GM19099 (cell line): ENCODE measurements around the gene ASMT.

Source experiments
- POLR2A ChIP-seq: IDR thresholded peaks from 3 replicates; pipeline ENCODE4 v1.6.1; 2011; ENCODE audit warnings: low read depth; ENCODE audit not compliant: insufficient read length; ENCODE audit errors: extremely low read depth

The ASMT gene

DNA sequence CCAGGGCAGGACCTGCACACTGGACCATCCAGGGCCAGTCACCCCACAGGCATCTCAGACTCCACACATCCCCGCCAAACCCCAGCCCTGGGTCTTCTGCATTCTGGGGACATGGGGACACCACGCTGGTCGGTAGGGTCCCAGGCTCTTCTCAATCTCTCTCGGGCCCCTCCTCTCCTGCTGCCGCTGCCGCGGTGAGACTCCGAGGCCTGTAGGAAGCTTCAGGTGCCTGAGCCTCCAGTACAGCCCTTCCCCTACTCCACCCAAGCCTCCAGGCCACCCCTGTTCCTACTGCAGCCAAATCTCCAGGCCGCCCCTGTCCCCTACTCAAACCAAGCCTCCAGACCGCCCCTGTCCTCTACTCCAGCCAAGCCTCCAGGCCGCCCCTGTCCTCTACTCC lies 5.5 kb upstream of the ASMT start:
- no peak for TF ChIP-seq POLR2A

DNA sequence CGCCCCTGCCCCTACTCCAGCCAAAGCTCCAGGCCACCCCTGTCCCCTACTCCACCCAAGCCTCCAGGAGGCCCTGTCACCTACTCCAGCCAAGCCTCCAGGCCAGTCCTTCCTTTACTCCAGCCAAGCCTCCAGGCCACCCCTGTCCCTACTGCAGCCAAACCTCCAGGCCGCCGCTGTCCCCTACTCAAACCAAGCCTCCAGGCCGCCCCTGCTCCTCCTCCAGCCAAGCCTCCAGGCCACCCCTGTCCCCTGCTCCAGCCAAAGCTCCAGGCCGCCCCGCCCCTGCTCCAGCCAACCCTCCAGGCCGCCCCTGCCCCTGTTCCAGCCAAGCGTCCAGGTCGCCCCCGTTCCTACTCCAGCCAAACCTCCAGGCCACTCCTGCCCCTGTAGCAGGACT lies 5.1 kb upstream of the ASMT start:
- TF ChIP-seq POLR2A: no peak

DNA sequence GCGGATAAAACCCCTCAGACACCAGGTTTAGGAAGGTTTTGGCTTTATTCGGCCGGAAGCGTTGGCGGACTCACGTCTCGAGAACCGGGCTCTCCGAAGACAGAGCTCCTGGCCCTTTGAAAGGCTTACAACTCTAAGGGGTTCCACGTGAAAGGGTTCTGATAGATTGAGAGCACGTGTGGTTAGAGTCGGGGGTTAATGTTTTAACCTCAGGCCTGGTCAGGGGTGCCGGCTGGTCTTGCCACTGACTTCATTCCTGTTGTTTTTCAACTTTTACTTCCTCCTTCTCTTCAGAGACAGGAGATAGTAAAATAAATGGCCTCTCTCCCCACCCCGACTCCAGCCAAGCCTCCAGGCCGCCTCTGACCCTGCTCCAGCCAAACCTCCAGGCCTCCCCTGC lies 4.7 kb upstream of the ASMT start:
- TF ChIP-seq POLR2A: no peak

- no peak for TF ChIP-seq POLR2A
These were observed 4.1 kb upstream of the ASMT start for GRCh38 chrX:1610736-1611135.

DNA sequence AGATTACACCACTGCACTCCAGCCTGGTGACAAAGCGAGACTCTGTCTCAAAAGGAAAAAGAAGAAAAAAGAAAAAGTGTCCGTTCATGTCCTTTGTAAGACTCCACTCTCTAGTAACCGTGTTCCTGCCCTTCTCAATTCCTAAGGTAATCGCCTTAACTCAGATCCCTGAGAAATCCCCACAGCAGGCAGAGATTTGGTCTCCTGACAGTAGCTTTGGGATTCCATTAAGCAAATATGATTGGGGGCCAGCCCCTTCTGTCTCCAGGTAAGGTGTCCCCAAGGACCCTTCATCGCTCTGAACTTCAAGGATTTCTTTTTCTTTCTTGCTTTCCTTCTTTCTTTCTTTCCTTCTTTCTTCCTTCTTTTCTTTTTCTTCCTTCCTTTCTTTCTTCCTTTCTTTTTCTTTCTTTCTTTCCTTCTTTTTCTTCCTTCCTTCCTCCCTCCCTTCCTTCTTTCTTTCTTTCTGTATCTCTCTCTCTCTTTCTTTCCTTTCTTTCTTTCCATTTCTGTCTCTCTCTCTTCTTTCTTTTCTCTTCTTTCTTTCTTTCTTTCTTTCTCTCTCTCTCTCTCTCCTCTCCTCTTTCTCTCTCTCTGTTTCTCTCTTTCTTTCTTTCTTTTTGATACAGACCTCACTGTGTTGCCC lies 2.1 kb upstream of the ASMT start:
- no peak for TF ChIP-seq POLR2A

DNA sequence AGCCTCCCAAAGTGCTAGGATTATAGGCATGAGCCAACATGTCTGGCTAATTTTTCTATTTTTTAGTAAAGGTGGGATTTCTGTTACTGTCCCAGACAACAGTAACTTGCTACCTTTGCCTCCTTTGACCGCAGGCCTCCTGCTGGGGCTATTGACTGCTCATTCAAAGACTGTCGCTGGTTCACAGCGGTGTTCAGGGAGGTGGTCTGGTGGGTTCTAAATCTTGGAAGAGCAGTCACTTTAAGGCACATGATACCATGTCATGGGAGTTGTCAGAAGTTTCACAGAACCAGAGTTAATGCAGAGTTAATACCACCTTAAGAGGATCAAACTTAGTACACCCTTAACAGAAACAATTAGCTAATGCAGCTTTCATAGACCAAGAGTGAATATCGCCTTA lies 3.8 kb downstream of the ASMT start:
- TF ChIP-seq POLR2A: no peak

DNA sequence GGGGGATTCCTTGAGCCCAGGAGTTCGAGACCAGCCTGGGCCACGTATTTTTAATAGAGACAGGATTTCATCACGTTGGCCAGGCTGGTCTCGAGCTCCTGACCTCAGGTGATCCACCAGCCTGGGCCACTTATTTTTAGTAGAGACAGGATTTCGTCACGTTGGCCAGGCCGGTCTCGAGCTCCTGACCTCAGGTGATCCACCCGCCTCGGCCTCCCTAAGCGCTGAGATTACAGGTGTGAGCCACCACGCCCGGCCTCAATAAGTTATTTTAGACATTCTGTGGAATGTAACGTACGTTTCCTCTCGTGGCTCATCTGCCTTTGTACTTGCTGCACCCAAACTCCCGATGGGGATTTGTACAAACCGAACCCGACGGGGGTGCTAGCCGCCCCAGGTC lies 8.8 kb downstream of the ASMT start:
- no peak for TF ChIP-seq POLR2A

DNA sequence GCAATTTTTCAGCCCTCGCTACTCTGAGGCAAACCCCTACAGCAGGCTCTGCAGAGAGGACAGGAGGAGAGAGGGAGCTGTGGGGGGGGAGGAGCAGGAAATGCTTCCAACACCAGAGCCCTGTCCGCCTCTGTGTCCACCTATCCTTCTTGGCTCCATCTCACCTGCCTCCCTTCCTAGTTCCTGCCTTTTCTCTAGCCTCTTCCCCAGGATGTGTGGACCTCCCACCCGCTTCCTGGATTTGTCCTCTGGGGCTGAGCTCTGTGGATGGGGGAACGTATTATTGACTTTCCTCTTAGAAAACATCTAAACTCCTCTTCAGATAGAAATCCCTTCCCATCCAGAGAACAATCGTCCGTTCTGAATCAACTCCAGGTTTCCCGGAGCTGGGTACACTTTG lies 14.4 kb downstream of the ASMT start:
- no peak for TF ChIP-seq POLR2A

DNA sequence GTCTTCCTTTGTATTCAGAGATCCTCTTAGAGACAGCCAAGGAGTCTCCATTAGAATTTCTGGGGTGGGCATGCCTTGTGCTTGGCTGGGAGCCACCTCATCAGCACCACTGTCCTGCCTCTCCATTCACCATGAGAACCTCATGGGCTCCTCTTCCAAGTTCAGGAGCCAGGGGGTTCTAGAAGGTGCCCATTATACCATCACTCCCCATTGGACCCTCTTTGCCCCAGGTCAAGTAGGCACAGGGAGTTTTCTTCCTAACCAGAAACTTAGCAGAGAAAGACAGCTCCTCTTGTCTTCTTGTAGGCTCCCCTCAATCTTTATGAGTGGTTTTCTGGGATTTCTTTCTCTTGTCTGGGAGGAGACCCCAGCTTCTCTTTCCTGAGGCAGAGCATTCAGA lies 31.1 kb downstream of the ASMT start:
- no peak for TF ChIP-seq POLR2A

DNA sequence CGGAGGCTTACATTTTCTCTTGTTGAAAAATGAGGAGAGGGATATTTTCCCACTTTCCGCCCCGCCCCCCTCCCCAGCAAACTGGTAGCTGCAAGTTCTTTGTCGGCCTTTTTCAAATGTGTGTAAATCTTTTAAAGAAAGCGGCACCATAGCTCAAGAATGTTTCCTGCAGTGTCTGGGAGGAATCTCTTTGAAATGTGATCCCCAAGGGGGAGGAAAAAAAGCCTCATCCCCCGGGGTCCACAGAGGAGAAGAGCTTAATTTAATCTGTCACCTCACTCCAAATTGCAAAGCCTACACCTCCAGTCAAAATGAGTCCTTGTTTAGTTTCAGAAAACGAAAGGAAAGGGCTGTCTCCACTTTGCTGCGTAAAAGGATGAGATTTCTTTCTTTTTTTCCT lies 34.8 kb downstream of the ASMT start:
- TF ChIP-seq POLR2A: no peak

DNA sequence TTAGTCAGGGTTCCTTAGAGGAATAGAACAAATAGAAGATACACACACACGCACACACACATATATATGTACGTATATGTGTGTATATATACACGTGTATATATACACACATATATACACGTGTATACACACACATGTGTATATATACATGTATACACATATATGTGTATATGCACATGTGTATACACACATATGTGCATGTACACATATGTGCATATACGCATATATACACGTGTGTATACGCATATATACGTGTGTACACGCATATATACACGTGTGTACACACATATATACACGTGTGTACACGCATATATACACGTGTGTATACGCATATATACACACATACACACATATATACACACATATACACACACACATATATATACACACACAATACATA lies 41.5 kb downstream of the ASMT start:
- TF ChIP-seq POLR2A: no peak

- peak; percentile 76 for TF ChIP-seq POLR2A
These were observed 42.7 kb downstream of the ASMT start for GRCh38 chrX:1657367-1658070.

- no peak for TF ChIP-seq POLR2A
These were observed 43.2 kb downstream of the ASMT start for GRCh38 chrX:1658071-1658491.

DNA sequence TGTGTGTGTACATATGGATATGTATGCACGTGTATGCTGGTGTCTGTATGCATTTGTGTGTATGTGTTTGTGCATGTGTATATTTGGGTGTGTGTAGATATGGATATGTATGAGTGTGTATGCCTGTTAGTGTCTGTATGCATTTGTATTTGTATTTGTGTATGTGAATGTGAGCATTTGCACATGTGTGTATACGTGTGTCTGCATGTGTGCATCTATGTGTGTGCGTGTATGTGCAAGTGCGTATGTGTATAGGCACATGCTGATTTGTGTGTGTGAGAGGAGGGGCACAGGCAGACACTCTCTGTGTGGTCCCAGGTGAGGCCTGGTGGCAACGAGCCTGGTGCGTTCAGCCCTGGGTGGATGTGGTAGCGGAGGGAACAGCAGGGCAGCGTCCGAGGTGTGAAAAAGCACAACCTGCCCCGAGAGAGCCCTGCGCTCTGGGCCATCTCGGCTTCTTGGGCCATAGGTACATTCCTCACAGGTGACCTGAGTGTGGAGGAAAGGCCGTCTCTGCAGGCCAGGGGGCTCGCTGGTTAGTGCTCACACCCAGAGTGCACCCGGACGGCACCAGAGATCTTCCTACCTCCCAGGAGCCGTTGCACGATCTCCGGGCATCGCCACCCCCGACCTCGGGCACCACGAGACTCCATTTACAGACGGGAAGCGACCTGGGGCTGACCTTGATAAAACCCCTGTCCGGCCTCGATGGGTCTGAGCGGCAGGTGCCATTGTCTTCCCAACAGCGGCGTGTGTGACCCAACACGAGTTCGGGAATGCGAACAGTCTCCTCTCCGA lies 45.0 kb downstream of the ASMT start:
- no peak for TF ChIP-seq POLR2A

GRCh38 chrX:1661048-1661921 lies 46.4 kb downstream of the ASMT start:
- TF ChIP-seq POLR2A: peak; percentile 73
